ENCODE results near the gene ADCY7. TPM values are rescaled to one million over a fixed set of nuclear protein-coding genes. Genes with fewer than 3 reads are reported as not detected.

The ADCY7 gene
- total RNA-seq, 1 donor from 2014 or later, result 39.4 TPM

GRCh38 chr16:50291719-50292565, 25.6 kb downstream of the ADCY7 start:
- no peak for ATAC-seq
- DNase-seq (ENCODE audit: low spot score), result no peak
- intact Hi-C loops (cut with DNase I), result no loop called here

- no peak for DNase-seq (ENCODE audit: low spot score)
- intact Hi-C loops (cut with DNase I), result no loop called here
- ATAC-seq, result no peak
Observed at GRCh38 chr16:50292566-50292948, 26.2 kb downstream of the ADCY7 start.

- no peak for DNase-seq (ENCODE audit: low spot score)
- ATAC-seq, result no peak
- intact Hi-C loops (cut with DNase I), result no loop called here
Observed at GRCh38 chr16:50293041-50293783, 26.9 kb downstream of the ADCY7 start.

DNA sequence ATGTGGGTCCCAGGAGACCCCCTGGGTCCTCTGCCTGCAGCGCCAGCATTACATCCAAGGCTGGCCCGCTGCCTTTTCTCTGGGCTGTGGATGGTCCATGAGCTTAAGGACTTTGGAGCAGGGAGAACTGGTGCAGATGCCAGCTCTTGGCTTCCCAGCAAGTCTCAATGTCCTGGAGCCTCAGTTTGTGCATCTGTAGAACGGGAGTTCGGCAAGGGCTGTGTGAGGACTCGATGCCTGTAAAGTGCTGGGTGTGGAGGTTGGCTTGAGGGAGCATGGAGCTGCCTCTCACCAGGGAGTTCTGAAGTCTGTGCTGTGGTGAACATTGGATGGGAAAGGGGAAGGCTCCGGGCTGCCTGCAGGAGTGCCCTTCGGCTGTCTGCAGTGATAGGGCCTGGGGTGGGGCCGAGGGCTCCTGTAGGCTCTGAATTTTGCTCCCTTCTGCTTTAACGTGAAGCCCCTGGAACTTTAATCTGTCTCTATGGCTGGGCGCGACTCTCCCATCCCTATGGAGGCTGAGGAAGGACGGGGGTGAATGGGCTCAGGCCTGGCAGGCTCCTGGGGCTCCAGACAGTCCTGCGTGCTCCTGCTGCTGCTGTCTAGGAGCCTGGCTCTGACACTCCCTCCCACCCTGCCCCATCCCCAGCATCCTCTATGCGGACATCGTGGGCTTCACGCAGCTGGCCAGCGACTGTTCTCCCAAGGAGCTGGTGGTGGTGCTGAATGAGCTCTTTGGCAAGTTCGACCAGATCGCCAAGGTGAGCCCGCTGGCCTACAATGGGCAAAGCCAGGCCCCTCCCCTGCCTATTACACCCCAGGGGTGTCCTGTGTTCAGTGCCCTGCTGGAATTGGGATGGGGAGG, 27.9 kb downstream of the ADCY7 start:
- intact Hi-C loops (cut with DNase I), result no loop called here
- ATAC-seq (no peak), DNase-seq (ENCODE audit: low spot score) (no peak)

GRCh38 chr16:50294955-50295354, 28.6 kb downstream of the ADCY7 start:
- ATAC-seq (no peak), DNase-seq (ENCODE audit: low spot score) (no peak)
- intact Hi-C loops (cut with DNase I), result no loop called here

DNA sequence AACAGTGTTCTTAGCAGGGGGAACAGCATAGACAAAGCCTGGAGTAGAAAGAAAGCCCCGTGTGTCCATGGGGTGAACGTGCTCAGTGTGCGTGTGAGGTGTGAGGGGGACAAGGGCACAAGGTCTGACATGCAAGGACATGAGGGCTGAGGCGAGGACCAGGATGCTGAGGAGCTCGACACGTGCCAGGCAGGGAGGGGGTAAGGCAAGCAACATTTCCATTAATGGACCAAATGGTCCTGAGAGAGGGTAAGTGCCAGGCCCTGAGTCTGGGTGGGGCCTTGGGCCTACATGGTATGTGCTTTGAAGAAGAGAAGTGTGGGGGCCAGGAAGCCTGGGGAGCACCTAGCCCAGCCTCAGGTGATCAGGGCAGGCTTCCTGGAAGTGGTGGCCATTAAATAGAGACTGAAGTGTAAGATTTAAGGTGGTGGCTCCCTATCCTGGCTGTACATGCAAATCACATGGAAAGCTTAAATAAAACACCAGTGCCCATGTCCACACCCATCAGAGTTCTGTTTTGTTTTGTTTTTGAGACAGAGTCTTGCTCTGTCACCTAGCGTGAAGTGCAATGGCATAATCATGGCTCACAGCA, 29.3 kb downstream of the ADCY7 start:
- DNase-seq (ENCODE audit: low spot score) (no peak), ATAC-seq (no peak)
- intact Hi-C loops (cut with DNase I), result no loop called here

DNA sequence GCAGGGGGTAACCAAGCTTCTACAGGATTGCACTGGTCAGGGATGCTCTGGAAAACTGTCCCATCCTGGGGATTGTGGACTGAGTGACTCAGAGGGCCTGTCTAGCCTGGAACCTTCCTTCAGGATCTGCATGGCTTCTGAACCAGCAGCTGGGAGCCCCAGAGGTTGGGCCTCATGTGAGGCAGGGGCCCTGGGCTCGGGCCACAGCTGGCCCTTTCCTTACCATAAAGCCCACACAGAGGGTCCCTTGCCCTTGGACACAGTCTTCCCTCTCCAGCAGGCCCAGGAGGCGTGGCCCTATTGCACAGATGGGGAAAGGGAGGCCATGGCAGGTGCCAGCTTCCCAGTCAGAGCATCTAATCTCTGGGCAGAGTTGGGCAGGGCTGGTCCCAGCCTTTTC, 30.5 kb downstream of the ADCY7 start:
- intact Hi-C loops (cut with DNase I), result no loop called here
- DNase-seq (ENCODE audit: low spot score), result peak; percentile 26
- no peak for ATAC-seq

DNA sequence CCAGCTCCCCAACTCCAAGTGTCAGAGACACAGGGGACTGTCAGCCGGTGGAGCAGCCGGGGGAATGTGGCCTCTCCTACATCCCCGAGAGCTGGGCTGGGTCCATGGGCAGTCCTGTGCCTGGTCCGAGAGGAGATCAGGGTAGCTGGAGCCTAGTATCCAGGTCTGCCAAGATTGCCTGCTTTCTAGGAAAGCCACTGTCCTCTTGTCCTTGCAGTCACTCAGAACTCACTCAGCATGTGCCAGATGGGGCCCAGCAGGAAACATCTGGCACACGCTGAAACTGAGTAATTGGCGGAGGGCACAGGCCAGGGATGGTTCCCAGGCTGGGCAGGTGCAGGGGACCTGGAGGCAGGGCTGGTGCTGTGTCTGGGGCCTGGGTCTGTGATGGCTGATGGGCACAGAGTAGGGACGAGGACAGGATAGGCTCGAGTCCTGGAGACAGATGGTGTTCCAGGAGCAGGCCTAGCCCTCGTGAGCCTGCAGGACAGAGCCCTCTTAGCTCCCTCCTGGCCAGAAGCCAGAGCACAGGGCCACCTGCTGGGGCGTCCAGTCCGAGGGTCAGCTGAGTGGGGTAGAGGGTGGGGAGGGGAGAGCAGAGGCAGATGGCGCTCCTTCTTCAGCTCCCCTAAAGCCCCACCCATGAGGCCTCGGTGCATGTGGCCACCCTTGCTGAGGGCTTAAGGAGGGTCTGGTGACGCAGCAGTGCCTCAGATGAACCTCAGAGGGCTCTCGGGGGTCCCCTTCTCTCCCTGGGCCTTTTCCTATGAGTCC, 31.1 kb downstream of the ADCY7 start:
- no peak for ATAC-seq
- intact Hi-C loops (cut with DNase I), result no loop called here
- peak; percentile 55 for DNase-seq (ENCODE audit: low spot score)

DNA sequence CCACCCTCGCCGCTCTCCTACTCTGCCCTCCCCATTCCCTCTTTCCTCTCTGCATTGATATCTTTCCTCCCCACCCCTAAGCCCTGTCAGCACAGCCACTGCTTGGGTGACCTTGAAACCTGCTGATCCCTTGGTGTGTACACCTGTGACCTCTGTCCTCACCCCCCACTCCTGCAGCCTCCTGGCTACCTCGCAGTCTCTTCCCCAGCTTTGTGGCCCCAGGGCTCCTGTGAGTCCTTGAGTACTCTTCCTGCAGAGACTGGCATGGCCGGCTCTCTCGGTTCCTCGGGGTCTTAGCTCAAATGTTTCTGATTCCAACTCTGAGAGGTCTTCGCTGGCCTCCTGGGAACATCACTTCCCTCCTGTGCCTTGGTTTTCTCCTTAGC, 31.7 kb downstream of the ADCY7 start:
- DNase-seq (ENCODE audit: low spot score), result peak; percentile 45
- no peak for ATAC-seq
- intact Hi-C loops (cut with DNase I), result no loop called here

DNA sequence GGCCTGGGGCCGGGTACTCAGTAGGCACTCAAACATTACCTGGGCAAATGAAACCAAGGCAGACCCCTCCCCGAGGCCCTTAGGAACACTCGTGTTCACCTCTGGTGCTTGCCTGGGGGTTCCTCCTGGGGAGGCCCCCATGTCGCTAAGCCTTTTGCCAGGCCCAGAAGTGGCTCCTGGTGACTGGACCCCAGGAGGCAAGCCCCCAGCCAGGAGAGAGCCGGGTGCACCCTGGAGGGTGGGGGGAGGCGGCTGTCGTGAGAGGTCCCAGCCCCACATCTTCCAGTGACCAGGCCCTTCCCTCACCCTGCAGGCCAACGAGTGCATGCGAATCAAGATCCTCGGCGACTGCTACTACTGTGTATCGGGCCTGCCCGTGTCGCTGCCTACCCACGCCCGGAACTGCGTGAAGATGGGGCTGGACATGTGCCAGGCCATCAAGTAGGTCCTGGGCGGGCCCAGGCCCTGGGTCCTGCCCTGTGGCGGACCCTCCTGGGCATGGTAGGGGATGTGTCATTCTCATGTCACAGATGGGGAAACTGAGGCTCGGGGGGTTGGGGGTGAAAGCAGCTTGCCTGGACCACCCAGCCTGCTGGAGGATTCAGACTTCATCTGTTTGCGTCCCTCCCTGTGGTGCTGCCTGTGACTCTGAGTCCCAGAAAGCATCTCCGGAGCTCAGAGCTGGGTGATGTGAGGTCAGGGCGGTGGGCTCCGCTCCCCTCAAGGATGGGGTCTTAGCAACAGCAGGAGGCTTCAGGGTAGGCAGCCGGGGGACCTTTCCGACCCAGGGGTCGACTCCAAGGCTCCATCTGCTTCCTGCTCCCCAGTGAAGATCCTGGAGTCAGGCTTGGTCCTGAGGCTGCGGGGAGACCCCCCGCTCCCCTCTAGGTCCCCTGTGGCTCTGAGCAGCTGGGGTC, 32.5 kb downstream of the ADCY7 start:
- peak; percentile 54 for DNase-seq (ENCODE audit: low spot score)
- intact Hi-C loops (cut with DNase I), result no loop called here
- no peak for ATAC-seq

GRCh38 chr16:50299508-50300105, 33.3 kb downstream of the ADCY7 start:
- ATAC-seq (no peak), DNase-seq (ENCODE audit: low spot score) (peak; percentile 45)
- intact Hi-C loops (cut with DNase I), result no loop called here

DNA sequence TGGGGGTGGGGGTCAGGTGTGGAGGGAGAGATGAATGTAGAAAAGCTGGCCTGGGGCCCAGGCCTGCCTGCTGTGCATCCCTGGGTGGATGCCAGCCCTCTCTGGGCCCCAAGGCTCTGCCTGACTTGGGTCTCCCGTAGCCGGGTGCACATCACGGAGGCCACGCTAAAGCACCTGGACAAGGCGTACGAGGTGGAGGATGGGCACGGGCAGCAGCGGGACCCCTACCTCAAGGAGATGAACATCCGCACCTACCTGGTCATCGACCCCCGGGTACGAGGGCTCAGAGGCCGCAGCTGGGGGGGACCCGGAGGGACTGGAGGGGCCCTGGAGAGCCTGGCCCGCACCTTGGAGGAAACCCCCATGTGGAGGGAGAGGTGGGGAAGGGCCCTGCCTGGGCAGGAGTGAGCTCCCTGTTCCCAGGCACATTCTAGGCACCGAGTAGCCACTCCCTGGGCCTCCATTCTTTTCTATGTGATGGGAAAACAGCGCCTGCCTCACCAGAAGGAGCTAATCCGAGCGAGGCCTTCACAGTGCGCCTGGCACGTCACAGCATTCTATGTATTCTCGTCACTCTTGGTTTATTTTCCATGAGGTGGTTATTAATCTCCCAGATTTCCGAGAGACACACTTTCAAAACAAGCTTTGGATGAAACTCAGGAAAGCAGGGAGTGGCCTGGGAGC, 34.7 kb downstream of the ADCY7 start:
- intact Hi-C loops (cut with DNase I), result no loop called here
- peak; percentile 57 for DNase-seq (ENCODE audit: low spot score)
- no peak for ATAC-seq

GRCh38 chr16:50301626-50302471, 35.5 kb downstream of the ADCY7 start:
- DNase-seq (ENCODE audit: low spot score) (peak; percentile 68), ATAC-seq (peak; percentile 25)
- intact Hi-C loops (cut with DNase I), result no loop called here

DNA sequence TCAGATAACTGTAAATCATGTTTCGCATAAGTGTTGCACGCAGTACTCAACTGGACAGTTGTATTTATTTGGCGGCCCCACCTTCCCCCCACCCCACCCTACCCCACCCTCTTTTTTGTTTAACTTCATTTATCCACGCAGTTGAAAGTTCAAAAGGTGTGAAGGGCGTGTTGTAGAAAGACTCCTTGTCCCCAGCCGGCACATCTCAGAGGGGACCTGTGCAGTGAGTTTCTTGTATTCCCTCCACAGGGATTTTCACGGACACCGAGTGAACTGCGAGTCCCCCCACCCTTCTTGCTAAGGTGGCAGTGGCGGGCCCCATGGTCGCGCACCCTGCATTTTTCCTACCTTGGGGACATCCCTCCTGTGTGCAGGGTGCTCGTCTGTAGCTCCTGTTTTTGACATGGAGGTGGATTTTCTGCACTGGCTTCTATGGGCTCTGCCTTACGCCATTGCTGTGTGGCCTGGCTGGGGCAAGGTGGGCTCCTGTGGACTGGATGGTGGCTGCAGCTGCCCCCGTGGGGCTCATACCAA, 36.2 kb downstream of the ADCY7 start:
- DNase-seq (ENCODE audit: low spot score), result no peak
- ATAC-seq, result no peak
- intact Hi-C loops (cut with DNase I), result no loop called here

DNA sequence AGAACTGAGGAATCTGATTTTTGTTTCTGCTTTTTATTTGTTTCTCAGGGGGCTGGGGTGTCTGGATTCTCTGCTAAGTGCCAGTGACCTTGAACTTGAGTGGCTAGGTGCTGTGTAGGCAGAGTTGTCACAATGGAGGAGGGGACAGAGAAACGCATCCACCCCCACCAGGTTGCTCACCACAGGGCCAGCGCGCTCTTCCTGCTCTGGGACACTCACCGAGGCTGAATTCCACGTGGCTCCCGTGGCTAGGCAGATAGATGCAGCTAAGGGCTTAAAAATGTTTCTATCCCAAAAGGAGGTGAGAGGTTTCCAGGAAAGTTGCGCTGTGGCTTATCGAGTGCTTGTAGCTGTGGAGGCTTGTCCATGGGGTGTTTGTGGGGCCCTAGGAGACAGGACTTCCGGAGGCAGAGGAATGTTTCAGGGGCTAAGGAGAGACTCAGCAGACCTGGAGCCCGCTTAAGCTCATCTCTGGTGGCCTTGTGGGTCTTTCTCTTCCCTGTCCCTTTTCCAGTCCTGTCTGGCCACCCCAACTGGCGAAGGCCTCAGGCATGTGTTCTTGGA, 36.8 kb downstream of the ADCY7 start:
- intact Hi-C loops (cut with DNase I), result no loop called here
- DNase-seq (ENCODE audit: low spot score), result no peak
- ATAC-seq, result no peak
